ENCODE results near the gene SARS1. TPM values are rescaled to one million over a fixed set of nuclear protein-coding genes. Genes with fewer than 3 reads are reported as not detected.

SARS1 gene
- polyA plus RNA-seq, 1 of the 3 experiments (the other 2 are of a cell fraction): 98.3 TPM

GRCh38 chr1:109239409-109240068, 25.8 kb downstream of the SARS1 start:
- no peak overlapping the region for H3K9ac ChIP-seq
- H3K9me2 ChIP-seq: no peaks in the 10 kb centered on the region
- no peak for TF ChIP-seq GABPA (IDR thresholded peaks at IDR 0.05; ENCODE audit: low read depth)
- TF ChIP-seq SIN3A (IDR thresholded peaks at IDR 0.05; ENCODE audit: borderline replicate concordance, low read depth, low read length): no peak
- TF ChIP-seq NRF1 (IDR thresholded peaks at IDR 0.05; ENCODE audit: low read depth, low read length): no peak
- TF ChIP-seq FOXJ3 (CRISPR knock-in tag; IDR thresholded peaks at IDR 0.05): no peak
- no peak for TF ChIP-seq RCOR1 (IDR thresholded peaks at IDR 0.05; ENCODE audit: low read length)
- TF ChIP-seq, protein P1, sequence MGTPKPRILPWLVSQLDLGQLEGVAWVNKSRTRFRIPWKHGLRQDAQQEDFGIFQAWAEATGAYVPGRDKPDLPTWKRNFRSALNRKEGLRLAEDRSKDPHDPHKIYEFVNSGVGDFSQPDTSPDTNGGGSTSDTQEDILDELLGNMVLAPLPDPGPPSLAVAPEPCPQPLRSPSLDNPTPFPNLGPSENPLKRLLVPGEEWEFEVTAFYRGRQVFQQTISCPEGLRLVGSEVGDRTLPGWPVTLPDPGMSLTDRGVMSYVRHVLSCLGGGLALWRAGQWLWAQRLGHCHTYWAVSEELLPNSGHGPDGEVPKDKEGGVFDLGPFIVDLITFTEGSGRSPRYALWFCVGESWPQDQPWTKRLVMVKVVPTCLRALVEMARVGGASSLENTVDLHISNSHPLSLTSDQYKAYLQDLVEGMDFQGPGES (IDR thresholded peaks at IDR 0.05; ENCODE audit: low read depth, low read length): no peak
- no peak for TF ChIP-seq RFX5 (IDR thresholded peaks at IDR 0.05; ENCODE audit: low read length)
- TF ChIP-seq, protein P2, sequence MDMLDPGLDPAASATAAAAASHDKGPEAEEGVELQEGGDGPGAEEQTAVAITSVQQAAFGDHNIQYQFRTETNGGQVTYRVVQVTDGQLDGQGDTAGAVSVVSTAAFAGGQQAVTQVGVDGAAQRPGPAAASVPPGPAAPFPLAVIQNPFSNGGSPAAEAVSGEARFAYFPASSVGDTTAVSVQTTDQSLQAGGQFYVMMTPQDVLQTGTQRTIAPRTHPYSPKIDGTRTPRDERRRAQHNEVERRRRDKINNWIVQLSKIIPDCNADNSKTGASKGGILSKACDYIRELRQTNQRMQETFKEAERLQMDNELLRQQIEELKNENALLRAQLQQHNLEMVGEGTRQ (IDR thresholded peaks at IDR 0.05; ENCODE audit: borderline replicate concordance, low read depth, low read length): no peak
- TF ChIP-seq SMC3 (IDR thresholded peaks at IDR 0.05; ENCODE audit: low read depth, low read length): peak; percentile 23; the same call in 1 of the 2 replicates
- TF ChIP-seq FOSL2 (IDR thresholded peaks at IDR 0.05; ENCODE audit: borderline replicate concordance, low read depth): no peak
- no peak for TF ChIP-seq MAX (IDR thresholded peaks at IDR 0.05; ENCODE audit: low read depth)
- no peak for TF ChIP-seq MXI1 (IDR thresholded peaks at IDR 0.05; ENCODE audit: low read depth, low read length)
- no peak for TF ChIP-seq POLR2AphosphoS5 (IDR thresholded peaks at IDR 0.05; ENCODE audit: low read depth, low read length)
- TF ChIP-seq, protein P3, sequence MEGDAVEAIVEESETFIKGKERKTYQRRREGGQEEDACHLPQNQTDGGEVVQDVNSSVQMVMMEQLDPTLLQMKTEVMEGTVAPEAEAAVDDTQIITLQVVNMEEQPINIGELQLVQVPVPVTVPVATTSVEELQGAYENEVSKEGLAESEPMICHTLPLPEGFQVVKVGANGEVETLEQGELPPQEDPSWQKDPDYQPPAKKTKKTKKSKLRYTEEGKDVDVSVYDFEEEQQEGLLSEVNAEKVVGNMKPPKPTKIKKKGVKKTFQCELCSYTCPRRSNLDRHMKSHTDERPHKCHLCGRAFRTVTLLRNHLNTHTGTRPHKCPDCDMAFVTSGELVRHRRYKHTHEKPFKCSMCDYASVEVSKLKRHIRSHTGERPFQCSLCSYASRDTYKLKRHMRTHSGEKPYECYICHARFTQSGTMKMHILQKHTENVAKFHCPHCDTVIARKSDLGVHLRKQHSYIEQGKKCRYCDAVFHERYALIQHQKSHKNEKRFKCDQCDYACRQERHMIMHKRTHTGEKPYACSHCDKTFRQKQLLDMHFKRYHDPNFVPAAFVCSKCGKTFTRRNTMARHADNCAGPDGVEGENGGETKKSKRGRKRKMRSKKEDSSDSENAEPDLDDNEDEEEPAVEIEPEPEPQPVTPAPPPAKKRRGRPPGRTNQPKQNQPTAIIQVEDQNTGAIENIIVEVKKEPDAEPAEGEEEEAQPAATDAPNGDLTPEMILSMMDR (IDR thresholded peaks at IDR 0.05): peak; percentile 53
- TF ChIP-seq RAD21 (IDR thresholded peaks at IDR 0.05; ENCODE audit: low read length): peak; percentile 28
- TF ChIP-seq, protein P4, sequence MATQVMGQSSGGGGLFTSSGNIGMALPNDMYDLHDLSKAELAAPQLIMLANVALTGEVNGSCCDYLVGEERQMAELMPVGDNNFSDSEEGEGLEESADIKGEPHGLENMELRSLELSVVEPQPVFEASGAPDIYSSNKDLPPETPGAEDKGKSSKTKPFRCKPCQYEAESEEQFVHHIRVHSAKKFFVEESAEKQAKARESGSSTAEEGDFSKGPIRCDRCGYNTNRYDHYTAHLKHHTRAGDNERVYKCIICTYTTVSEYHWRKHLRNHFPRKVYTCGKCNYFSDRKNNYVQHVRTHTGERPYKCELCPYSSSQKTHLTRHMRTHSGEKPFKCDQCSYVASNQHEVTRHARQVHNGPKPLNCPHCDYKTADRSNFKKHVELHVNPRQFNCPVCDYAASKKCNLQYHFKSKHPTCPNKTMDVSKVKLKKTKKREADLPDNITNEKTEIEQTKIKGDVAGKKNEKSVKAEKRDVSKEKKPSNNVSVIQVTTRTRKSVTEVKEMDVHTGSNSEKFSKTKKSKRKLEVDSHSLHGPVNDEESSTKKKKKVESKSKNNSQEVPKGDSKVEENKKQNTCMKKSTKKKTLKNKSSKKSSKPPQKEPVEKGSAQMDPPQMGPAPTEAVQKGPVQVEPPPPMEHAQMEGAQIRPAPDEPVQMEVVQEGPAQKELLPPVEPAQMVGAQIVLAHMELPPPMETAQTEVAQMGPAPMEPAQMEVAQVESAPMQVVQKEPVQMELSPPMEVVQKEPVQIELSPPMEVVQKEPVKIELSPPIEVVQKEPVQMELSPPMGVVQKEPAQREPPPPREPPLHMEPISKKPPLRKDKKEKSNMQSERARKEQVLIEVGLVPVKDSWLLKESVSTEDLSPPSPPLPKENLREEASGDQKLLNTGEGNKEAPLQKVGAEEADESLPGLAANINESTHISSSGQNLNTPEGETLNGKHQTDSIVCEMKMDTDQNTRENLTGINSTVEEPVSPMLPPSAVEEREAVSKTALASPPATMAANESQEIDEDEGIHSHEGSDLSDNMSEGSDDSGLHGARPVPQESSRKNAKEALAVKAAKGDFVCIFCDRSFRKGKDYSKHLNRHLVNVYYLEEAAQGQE (IDR thresholded peaks at IDR 0.05; ENCODE audit: low read depth, low read length): no peak
- TF ChIP-seq TAF1 (IDR thresholded peaks at IDR 0.05; ENCODE audit: borderline replicate concordance, low read depth, low read length): no peak
- TF ChIP-seq GATA2 (CRISPR knock-in tag; IDR thresholded peaks at IDR 0.05): no peak
- no peak for TF ChIP-seq ELF1 (IDR thresholded peaks at IDR 0.05)
- no peak for TF ChIP-seq NFIC (IDR thresholded peaks at IDR 0.05; ENCODE audit: borderline replicate concordance)
- TF ChIP-seq FOXM1 (IDR thresholded peaks at IDR 0.05; ENCODE audit: low read depth): no peak
- TF ChIP-seq YY1 (IDR thresholded peaks at IDR 0.05; ENCODE audit: low read depth): no peak
- no peak for TF ChIP-seq EZH2phosphoT487 (IDR thresholded peaks at IDR 0.05; ENCODE audit: borderline replicate concordance, low read depth)
- peak; percentile 55 for DNase-seq
- no peak overlapping the region for H2AFZ ChIP-seq (ENCODE audit: low read depth)
- 87% methylated on average over 6 of the region's 6 CpGs for WGBS (ENCODE audit: low lambda C conversion rate)
- peaks cover 8% of the 10 kb centered on the region for H3F3A ChIP-seq (replicated peaks; ENCODE audit: insufficient read depth)
- H3K36me3 ChIP-seq (replicated peaks in 1 of 2; ENCODE audit: control insufficient read depth in 1 of 2, insufficient read depth in 2 of 2, low read length in 1 of 2): peaks cover 26 to 46% of the 10 kb centered on the region in 2 experiments
- no peaks in the 10 kb centered on the region for H3K9me3 ChIP-seq
- H4K20me1 ChIP-seq (ENCODE audit: insufficient read depth): no peaks in the 10 kb centered on the region
- POLR2A ChIA-PET: interaction anchor here (0.9 to 2.8 kb wide), 5 partner anchors 8 to 38 kb away, joined by 3 to 20 read pairs (median 4); partner anchors contain the start of genes CELSR2 and SARS1
- H3K4me3 ChIP-seq (ENCODE audit: low read depth in 2 of 2, low read length in 1 of 2): no peak overlapping the region
- no peaks in the 10 kb centered on the region for H3K27me3 ChIP-seq (ENCODE audit: insufficient read depth)
- no peaks in the 10 kb centered on the region for H3K79me2 ChIP-seq (ENCODE audit: insufficient read depth)
- peak overlapping the region; percentile 3 to 43; a peak in 2 of 4 replicates for H3K27ac ChIP-seq (ENCODE audit: low read depth in 2 of 2, low read length in 1 of 2)
- peaks cover 11 to 14% of the 10 kb centered on the region in 2 experiments; a peak in 2 of 4 replicates for H3K4me1 ChIP-seq (ENCODE audit: control insufficient read depth in 1 of 2, insufficient read depth in 2 of 2, low read depth in 1 of 2, low read length in 1 of 2)
- CTCF ChIA-PET: interaction anchor here (1.0 to 4.3 kb wide), 9 partner anchors 8 to 159 kb away, joined by 4 to 33 read pairs (median 10); partner anchors contain the start of genes CELSR2 and SORT1
- no peak overlapping the region for H3K4me2 ChIP-seq
